Prostate gland (tissue), 2 donors: ENCODE data around the gene FBN2. TPM values are rescaled to one million over a fixed set of nuclear protein-coding genes. Genes with fewer than 3 reads are reported as not detected.

Source experiments
- DNase-seq: peaks from one replicate; pipeline ENCODE4 v3.0.0-alpha.2; 2019; ENCODE audit warnings: low spot score
- H3K27ac ChIP-seq, 2 donors: fragments of 200-600 bp; sonication (generic); 2 replicates each; pipeline ENCODE4 v1.5.1; 2017 to 2019
- H3K27me3 ChIP-seq: fragments of 200-600 bp; sonication (generic); replicated peaks from 2 replicates; pipeline ENCODE4 v1.5.1; 2019; ENCODE audit not compliant: insufficient read depth
- H3K36me3 ChIP-seq, 2 donors: fragments of 200-600 bp; sonication (generic); 1 replicate in 1 of 2; 2 replicates in 1 of 2; pipeline versions ENCODE4 v1.5.1 to v1.8.1; 2017 to 2019
- H3K4me1 ChIP-seq: fragments of 200-600 bp; sonication (generic); replicated peaks from 2 replicates; pipeline ENCODE4 v1.5.1; 2019
- H3K4me3 ChIP-seq, 2 donors: fragments of 200-600 bp; sonication (generic); 2 replicates each; pipeline ENCODE4 v1.5.1; 2017 to 2019
- H3K9me3 ChIP-seq: fragments of 200-600 bp; sonication (generic); 2 replicates; pipeline ENCODE4 v1.5.1; 2017
- POLR2A ChIP-seq: fragments of 450-650 bp; IDR thresholded peaks from one replicate; pipeline ENCODE4 v1.6.1; 2016; ENCODE audit warnings: antibody characterized with exemption, mild to moderate bottlenecking
- POLR2AphosphoS5 ChIP-seq: sonication (generic); formaldehyde crosslinking; IDR thresholded peaks from one replicate; pipeline ENCODE4 v1.6.1; 2017; ENCODE audit warnings: antibody characterized with exemption
- WGBS: methylation state at CpG from one replicate; pipeline ENCODE4 v1.1.5; 2018; 5-methylcytosine and 5-hydroxymethylcytosine counted together
- intact Hi-C: fragments of 100-400 bp; cut with DNase I; formaldehyde crosslinking; loops from one replicate; pipeline ENCODE4 v1.14.2; 2022
- total RNA-seq, 2 donors: library from RNA; depleted of rRNA; stranded (reverse); fragments of >200 nt; gene quantifications; one replicate each; pipeline ENCODE4 v1.1.0, GENCODE V29; 2016
- TF ChIP-seq, protein P1 (sequence below), 4 experiments: fragments of 200-600 bp in 2 of 4; fragments of 450-650 bp in 2 of 4; sonication (generic) in 2 of 4; IDR thresholded peaks; 1 replicate in 3 of 4; 2 replicates in 1 of 4; pipeline ENCODE4 v1.5.1; 2016 to 2019; ENCODE audit warnings: antibody characterized with exemption in 4 of 4, mild to moderate bottlenecking in 2 of 4, moderate library complexity in 2 of 4

The FBN2 gene
- total RNA-seq, 2 donors from 2014 or later: 0.82 to 6.6 TPM

DNA sequence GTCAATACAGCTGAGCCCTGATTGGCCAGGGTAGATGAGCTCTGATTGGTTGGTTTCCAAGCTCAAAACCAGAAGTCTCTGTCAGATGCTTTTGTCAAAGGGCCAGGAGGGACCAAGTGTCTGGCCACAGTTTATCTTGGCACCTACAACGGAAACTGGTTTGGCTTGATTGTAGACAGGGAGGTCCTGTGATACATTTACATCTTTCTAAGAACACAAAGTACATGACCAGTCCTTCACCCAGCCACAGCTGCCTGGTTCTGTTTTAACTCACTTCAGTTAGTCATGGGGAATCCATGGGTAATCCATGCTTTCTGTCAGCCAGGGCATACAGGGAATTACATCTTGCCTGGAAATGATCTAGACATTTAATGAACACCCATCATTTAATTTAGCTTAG lies 283.3 kb downstream of the FBN2 start:
- Histone ChIP-seq H3K4me3 (no peak overlapping the region), H3K9me3 (no peaks in the 10 kb centered on the region), H3K4me1 (no peaks in the 10 kb centered on the region), H3K36me3 (no peaks in the 10 kb centered on the region), H3K27ac (no peak overlapping the region), H3K27me3 (no peaks in the 10 kb centered on the region)
- peak; percentile 19 for DNase-seq
- no peak for TF ChIP-seq POLR2AphosphoS5
- TF ChIP-seq, protein P1, sequence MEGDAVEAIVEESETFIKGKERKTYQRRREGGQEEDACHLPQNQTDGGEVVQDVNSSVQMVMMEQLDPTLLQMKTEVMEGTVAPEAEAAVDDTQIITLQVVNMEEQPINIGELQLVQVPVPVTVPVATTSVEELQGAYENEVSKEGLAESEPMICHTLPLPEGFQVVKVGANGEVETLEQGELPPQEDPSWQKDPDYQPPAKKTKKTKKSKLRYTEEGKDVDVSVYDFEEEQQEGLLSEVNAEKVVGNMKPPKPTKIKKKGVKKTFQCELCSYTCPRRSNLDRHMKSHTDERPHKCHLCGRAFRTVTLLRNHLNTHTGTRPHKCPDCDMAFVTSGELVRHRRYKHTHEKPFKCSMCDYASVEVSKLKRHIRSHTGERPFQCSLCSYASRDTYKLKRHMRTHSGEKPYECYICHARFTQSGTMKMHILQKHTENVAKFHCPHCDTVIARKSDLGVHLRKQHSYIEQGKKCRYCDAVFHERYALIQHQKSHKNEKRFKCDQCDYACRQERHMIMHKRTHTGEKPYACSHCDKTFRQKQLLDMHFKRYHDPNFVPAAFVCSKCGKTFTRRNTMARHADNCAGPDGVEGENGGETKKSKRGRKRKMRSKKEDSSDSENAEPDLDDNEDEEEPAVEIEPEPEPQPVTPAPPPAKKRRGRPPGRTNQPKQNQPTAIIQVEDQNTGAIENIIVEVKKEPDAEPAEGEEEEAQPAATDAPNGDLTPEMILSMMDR (IDR thresholded peaks at IDR 0.05): no peak
- no peak for TF ChIP-seq POLR2A
- 9% methylated on average over 1 of the region's 1 CpG for WGBS
- intact Hi-C loops: no loop called here

DNA sequence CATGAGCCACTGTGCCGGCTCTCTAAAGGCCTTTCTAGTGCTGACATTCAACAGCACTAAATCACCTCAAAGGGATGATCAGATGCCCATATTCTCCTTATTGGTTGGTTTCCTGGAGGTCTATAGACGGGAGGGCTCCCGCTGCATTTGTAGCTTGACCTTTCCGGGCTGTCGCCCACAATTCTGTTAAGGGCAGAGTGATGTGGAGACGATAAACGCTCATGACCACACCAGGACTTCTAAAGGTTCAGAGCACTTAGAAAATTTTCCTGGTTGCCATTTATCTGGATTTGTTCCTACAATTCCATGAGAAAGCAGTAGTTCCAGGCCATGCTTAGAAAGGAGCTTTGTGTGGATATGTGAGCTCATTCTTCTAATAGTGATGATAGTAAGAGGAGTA lies 284.2 kb downstream of the FBN2 start:
- WGBS: 96% methylated on average over 7 of the region's 7 CpGs
- Histone ChIP-seq H3K9me3 (no peaks in the 10 kb centered on the region), H3K4me1 (no peaks in the 10 kb centered on the region), H3K27me3 (no peaks in the 10 kb centered on the region), H3K4me3 (no peak overlapping the region), H3K36me3 (no peaks in the 10 kb centered on the region), H3K27ac (no peak overlapping the region)
- no peak for DNase-seq
- intact Hi-C loops: no loop called here
- TF ChIP-seq, protein P1 (IDR thresholded peaks at IDR 0.05): no peak
- TF ChIP-seq POLR2AphosphoS5: no peak
- TF ChIP-seq POLR2A: no peak

DNA sequence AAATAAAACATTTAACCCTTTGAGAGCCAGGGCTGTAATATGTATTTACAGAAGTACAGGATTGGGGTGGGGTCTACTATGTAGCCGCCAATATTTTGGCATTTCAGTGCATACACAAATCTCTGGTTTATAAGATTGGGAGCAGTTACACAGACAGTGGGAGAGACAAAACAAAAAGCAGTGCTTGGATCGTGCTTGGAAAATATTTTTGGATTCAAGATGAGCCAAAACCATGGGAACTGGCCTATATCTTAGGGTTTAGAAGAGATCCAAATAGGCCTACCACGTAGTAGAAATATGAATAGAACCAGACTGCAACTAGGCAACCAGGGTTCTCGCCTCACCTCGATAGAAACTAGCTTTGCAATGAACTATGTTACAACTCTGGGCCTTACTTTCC lies 284.9 kb downstream of the FBN2 start:
- H3K27me3 ChIP-seq: no peaks in the 10 kb centered on the region
- no peak overlapping the region for H3K27ac ChIP-seq
- no peak for TF ChIP-seq POLR2A
- TF ChIP-seq, protein P1 (IDR thresholded peaks at IDR 0.05): no peak
- no peak for TF ChIP-seq POLR2AphosphoS5
- no peaks in the 10 kb centered on the region for H3K9me3 ChIP-seq
- DNase-seq: no peak
- no peaks in the 10 kb centered on the region for H3K4me1 ChIP-seq
- intact Hi-C loops: no loop called here
- no peak overlapping the region for H3K4me3 ChIP-seq
- H3K36me3 ChIP-seq: no peaks in the 10 kb centered on the region
- WGBS: 77% methylated on average over 5 of the region's 5 CpGs

DNA sequence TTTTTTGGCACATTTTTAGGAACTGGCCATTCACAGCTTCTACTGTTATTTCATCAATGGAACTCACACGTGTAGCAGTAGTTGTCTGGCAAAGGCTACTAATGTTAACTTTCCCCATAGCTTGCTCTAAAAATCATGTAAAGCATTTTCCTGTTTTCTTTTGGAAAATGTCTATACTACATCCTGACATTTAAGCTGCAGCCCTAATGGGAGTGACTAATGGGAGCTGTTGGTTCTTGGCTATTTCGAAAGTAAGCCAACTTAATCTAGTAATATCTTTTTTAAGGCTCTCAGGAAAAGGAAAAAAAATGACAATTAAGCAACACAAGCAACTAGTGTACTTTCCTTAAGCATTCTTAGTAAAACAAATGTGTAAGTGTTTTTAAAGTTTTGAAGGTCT lies 285.3 kb downstream of the FBN2 start:
- Histone ChIP-seq H3K4me3 (no peak overlapping the region), H3K27ac (no peak overlapping the region), H3K36me3 (no peaks in the 10 kb centered on the region), H3K9me3 (no peaks in the 10 kb centered on the region), H3K4me1 (no peaks in the 10 kb centered on the region), H3K27me3 (no peaks in the 10 kb centered on the region)
- intact Hi-C loops: no loop called here
- TF ChIP-seq POLR2AphosphoS5: no peak
- no peak for TF ChIP-seq POLR2A
- DNase-seq: no peak
- 73% methylated on average over 2 of the region's 2 CpGs for WGBS

DNA sequence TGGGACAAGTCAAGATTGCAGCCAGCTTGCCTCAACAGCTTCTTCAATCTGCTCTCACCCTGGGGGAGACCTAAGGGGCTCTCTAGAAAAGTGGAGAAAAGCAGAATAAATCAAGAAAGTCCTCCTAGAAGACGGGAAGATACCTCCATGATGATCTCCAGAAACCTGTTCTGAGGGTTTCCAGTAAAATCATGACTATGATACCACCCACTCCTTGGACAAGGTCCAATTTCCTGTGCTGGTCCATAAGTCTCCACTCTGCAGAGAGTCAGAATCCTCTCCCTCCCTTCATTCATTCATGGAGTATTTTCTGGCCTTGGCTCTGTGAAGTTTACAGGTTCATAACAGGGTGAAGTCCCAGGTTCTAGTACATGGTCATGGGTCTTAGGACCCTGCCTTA lies 285.8 kb downstream of the FBN2 start:
- intact Hi-C loops: no loop called here
- H3K4me1 ChIP-seq: no peaks in the 10 kb centered on the region
- no peaks in the 10 kb centered on the region for H3K9me3 ChIP-seq
- no peak overlapping the region for H3K27ac ChIP-seq
- no peak overlapping the region for H3K4me3 ChIP-seq
- TF ChIP-seq POLR2AphosphoS5 (no peak), POLR2A (no peak)
- TF ChIP-seq, protein P1 (IDR thresholded peaks at IDR 0.05): no peak
- DNase-seq: no peak
- no peaks in the 10 kb centered on the region for H3K36me3 ChIP-seq
- 77% methylated on average over 1 of the region's 1 CpG for WGBS
- H3K27me3 ChIP-seq: no peaks in the 10 kb centered on the region
